Stimulated activated CD8-positive, alpha-beta memory T cell treated with anti-CD3 and anti-CD28 coated beads, Interleukin-7, amount 100 ng/mL, for 48 hours (primary cell): Measurements from ENCODE around the gene TMCC3.
A peak's percentile ranks its signal among the peaks of the same experiment; 100 is the strongest.
"Not testable (repeated sequence)": the region's sequence is repeated elsewhere in the genome, so short reads cannot be mapped to it uniquely, and the experiment has no call there.

ENCODE experiments used
- DNase-seq, 2 donors: peaks; one replicate each; pipeline ENCODE4 v3.0.0-alpha.2; 2020; ENCODE audit warnings: low read depth in 1 of 2; ENCODE audit errors: extremely low read depth in 1 of 2

The TMCC3 gene

DNA sequence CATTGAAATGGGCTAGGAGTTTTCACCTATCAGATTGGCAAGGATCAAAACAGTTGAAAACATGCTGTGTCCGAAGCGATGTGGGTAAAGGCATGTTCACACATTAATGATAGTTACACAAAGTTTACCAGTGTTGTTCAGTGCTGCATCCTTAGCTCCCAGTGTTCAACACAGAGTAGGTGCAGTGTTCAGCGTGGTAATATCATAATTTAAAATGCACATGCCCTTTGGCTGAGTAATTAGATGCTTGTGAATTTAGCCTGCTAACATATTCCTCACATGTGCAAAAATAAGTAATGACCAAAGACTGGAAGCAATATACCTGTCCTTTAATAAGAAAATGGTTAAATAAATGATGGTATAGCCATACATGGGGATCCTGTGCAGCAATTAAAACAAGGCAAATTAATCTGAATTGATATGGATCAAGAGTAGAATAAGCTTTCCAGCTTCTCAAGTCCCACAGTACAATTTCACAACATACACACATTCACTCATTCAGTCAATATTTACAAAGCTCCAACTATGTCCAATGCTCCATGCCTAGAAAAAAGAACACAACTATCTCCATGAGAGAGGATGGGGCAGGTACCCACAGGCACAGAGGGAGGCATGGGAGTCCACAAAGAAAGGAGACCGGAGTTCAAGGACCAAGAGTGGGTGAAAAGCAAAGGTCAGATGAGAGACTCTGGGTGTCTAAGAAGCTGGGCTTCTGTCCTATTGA, 12.8 kb downstream of the TMCC3 start:
- no peak for DNase-seq

DNA sequence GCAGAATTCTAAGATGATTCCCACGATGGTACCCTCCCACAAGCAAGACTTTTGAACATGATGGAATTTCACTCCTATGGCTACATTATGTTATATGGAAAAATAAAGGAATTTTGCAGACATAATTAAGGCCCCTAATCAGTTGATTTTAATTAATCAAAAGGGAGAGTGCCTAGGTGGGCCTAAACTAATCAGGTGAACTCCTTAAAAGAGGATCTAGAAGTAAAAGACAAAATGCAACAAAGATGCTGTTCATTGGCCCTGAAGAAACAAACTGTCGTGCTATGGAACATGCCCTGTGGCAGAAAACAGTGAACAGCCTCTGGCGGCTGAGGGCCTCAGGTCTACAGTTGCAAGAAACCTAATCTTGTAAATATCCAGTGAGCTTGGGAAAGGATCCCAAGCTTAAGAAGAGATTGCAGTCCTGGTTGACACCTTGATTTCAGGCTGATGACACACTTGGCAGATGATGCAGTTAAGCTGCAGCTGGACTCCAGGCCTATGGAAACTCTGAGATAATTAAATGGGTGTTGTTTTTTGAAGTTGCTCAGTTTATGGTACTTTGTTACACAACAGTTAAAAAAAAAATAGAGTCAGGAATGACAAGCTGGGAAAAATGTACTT, 13.8 kb downstream of the TMCC3 start:
- no peak for DNase-seq

DNA sequence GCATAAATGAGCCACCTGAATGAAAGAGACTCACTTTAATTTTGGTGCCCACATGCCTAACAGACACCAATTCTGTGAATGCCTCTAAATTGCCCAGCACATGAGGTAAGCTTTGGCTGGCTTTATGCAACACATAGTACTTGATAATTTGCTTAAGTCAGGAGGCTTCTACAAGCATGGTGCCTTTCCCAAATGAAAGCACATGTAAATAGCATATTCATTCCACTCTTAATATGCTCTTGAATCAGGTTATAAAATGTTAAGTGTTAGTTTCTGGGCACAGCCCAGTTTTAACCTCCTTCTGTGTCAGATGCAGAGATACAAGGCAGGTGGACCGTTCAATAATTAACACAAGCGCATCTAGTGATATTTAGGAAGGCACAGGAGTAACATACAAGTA, 15.6 kb downstream of the TMCC3 start:
- no peak for DNase-seq

DNA sequence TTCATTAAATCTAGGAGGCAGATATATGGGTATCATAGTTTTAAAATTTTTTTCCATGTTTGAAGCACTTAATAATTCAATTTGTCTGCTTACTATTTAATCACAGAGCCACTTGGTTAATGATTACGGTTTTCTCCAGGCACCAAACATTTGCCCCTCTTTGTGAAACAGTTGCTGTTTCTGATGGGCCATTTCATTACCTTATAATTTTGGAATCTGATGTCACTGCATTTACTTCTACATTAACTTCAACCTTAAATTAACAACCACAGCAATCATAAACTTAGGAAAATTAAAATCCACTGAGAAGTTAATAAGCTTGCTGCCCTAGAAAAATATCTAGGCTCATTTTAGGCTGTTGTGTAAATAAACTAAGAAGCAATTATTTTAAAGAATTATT, 17.0 kb downstream of the TMCC3 start:
- DNase-seq: no peak

DNA sequence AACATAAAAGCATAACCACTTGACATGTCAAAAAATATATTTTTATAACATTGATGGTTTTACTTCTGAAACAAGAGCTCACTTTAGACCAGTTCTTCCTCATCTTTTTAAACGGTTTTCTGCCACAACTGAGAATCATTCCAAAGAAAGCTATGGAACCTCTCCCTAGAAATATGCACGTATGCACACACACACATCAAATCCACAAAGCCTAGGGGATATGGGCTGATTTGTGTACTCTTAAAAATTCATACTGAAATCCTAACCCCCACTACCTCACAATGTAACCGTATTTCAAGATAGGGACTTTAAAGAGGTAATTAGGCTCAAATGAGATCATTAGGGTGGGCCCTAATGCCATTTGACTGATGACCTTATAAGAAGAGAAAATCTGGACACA, 19.3 kb downstream of the TMCC3 start:
- DNase-seq: no peak

DNA sequence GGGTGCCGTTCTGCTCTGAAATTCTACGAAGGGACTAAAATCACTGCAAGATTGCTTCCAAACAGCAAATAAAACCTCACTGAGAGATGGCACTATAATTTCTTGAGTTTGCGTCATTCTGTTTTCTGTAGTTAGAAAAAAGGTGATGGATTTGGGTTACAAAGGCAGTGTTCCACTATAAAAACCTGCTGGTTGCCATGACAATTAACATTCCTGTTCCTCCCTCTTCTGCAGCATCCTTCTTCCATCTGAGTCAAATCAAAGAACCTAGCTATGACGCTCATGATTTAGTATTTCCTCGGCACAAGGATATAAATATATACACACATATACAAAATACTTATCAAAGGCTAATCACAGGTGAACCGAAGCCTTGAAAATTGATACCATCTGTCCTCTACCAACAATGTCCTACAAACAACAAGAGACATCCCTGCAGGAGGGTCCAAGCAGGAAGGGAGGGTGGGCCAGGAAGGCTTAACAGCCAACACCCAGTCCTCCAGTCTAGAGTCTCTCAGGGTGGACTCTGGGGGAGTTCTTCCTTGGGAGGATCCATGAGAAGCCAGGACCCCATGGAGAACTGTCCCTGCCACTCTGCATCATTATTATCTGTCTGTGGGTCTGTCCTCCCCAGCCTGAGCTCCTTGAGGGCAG, 21.4 kb downstream of the TMCC3 start:
- no peak for DNase-seq

DNA sequence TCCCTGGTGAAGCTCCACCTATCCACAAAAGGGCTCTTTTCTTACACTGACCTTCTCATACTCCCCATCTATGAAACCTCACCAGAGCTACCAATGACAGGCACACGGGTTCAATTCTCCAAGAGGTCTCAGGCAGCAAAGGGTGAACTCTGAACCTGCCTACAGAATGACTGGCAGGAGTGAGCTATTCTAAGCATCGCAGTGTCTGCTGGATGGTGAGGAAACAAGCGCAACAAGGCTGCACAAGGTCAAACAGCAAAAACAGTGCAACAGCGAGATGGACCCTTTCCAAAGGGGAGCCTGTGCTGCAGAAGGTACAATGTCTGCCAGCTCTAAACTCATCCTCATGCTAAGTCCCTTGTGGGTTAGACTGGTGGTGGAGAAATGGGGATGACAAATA, 22.0 kb downstream of the TMCC3 start:
- DNase-seq: no peak

DNA sequence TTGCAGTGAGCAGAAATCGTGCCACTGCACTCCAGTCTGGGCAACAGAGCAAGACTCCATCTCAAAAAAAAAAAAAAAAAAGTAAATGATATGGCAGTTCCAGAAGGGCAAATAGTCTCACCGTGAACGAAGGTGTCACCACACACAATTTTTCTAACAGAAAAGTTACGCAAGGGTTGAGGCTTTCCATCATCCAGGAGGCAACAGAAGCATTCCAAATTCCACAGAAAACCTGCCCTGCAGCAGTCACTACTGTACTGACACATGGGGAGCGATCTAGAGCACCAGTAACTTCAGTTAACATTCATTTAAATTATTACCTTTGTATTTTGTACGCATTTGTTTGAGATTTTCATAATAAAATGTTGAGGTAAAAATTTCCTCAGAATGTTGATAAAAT, 24.8 kb downstream of the TMCC3 start:
- no peak for DNase-seq

DNA sequence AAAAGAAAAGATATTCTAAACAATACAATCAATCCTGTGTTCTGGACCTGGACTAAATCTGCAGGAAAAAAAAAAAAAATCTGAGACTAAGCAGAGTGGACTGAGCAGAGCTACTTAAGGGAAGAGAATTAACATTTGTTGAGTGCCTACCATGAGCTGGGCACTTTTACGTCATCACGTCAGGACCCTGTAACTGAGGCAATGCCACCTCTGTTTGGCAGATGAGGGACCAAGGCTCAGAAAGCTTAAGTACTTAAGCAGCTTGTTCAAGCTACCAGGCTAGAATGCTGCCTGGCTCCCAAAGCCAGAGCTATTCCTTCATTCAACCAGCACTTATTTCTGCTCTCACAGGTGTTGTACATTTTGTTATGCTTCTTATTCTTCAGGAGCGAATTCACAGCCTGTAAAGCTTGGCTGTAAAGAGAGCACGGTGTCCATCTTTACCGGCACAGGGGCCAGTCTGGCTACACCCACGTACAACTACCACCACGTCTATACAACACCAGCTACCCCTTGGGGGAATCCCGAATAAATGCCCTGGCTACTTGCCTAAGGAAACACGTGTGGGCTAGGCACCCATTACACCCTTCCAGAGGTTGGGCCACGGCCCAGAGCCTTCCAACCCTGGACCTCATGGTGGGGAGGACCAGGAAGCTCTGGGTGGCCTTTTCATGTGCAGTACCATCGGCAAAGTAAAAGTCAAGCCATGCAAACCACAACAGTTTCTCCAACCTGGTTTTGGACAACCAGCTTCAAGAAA, 27.0 kb downstream of the TMCC3 start:
- DNase-seq: no peak

DNA sequence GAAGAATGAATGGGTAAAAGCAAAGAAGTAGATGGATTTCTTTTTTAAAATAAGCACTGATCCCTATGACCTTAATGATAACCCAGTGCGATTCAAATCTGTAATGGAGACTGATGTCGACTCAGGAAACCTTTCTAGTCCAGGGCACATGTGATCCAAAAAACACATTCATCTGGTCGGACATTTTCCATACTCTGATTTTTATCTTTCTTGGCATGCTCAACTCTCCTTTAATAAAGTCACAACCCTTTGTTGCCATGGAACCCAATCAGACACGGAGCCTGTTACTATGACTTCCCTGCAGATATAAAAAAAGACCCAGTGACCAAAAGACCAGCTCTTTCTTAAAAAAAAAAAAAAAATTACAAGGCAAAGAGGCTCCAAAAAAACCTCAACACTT, 27.9 kb downstream of the TMCC3 start:
- no peak for DNase-seq

DNA sequence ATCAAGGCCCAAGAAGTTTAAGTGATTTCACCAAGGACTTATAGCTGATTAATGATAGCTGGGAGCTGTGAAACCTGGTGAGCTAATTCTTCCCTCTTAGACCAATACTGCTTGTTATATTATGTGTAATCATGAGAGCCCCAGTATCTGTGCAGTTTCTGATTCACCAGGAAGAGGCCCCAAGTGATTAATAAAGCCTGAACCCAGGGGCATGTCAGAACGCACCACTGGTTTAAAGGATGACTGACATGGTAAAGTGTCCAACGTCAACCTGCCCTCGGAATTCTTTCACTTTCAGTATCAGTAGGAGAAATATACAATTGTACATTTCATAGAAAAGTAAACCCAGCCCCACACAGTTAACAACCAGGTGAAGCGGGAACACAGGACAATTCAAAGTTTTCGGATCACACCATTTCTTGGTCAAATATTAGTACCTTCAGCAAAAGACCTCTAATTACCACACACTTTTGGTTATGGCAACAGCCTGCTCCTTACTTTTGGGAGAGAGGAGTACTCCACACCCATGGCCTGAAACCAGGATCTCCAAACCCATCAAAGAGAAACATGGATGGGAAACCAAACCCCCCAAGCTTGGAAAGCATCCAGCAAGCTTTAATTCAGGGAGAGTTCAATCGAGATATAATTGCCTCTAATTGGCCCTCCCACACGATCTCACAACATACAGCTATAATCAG, 28.5 kb downstream of the TMCC3 start:
- DNase-seq: peak in 1 of 2 donors; percentile 46

DNA sequence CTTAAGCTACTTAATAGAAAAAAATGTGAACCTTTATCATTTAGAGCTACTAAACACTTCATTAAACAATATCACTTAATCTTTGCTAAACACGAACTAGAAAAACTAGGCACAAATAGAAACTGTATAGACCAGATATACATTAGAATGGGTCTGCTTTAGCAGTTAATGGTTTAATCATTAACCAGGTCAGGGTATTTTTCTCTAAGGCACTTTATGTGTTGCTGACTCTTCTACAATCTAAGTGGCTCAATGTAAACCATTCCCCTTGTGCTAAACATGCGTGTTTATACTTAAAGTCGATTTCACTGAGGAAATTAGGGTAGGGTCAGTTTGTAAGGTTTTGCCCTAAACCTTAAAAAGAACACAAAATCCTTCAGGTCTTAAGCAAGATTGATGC, 29.7 kb downstream of the TMCC3 start:
- DNase-seq: no peak

DNA sequence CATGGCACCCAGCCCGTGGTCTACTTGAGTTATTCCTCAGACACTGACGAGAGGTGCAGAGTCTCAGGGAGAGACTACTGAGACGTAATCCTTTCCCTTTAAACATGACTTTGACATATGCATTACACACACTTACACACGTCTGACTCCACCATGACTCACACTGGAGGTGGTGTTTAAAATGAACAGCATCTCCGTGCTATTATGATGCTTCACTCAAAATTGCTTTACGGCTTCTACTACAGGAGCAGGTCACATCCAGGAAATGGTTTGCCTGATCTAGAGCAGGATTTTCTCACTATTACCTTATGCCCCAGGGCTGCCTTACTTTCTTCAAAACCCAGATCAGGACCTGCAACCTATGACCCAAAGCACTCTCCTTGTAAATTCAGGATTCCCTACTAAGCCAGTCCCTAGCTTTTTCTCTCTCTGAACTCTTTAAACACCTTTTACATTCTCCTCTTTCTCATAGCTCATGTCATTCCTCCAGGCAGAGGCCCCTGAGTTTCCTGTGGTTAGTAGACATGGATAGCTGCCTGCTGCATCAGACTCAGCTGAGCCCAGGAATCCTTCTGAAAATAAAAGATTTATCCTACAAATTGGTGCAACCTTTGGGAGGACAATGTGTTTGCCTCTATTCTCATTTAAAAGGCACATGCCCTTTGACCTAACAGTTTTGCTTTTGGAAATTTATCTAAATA, 31.2 kb downstream of the TMCC3 start:
- peak in 1 of 2 donors; percentile 39 for DNase-seq

DNA sequence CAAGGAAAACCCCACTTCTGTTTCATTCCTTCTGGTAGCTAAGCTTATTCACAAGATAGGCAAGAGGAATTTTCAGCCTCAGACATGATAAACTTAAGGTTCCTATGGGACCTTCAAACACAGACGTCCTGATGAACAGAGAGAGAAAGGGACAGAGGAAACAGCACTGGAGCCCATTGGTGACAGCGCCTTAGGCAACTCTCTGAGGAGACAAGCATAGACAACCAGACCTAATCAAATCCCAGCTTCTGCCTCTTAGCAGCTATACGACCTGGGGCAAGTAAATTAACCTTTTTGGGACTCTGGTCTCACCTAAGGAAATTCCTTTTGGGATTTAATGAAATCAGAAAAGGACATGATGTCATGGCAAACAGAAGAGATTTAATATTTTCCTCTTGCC, 33.3 kb downstream of the TMCC3 start:
- DNase-seq: no peak

DNA sequence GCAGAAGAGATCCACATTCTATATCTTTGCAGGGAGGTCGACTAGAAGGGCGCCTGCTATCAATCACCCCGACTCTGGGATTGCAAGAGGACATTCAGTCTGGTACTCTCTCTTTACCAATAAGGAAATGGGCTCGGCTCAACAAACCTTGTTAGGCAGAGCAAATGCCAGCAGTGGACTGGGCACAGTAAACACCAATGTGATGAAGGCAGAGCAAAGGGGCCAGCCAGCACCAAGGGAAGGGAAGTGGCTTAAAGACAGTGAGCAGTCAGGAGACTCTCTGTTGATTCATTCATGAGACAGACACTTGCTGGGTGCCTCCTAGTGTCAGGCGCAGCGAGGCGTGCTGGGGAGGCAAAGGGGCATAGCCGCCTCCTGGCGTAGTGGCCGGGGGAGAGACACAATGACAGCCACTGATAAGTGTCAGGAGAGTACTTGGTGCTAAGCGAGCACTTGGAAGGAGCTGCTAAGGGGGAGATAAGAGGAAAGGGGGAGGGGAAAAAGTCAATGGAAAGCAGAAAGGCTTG, 34.1 kb downstream of the TMCC3 start:
- DNase-seq: no peak

DNA sequence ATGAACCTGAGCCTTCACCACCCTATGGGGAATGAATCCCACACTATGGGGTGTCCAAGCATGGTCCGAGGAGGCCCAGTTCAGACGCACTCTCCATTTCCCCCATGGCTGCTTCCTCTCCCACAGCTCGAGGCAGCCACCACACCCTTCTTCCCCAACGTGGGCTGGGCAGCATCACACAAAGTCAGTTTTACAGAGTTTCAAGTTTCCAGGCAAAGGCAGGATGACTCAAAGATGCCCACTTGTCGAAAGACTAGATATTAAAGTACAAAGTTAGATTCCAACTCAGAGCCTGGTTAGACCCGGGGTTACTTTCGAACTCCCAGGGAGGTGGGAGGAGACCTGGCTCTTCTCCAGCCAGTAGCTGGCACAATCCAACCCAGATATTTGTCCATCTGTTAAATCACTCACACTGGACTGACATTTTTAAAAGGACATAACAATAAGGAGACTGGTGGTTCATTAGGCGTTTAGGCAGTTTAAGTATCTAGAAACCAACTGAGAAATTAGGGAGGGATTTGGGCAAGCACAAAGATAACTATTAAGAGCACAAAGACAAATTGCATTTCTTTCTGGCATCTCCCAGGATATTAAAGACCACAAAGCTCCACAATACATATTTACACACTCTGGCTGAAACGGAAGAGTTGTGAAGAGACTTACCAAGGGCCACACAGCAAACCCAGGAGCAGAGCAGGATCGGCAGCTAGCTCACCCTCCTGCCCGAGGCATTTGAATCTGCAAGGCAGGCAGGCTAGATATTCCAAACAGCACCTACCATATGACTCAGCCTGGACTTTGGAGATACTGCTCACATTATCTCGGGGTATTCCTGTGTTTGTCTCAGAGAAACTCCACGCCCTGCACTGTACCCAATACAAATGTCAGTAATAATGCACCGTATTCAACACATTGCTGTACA, 34.8 kb downstream of the TMCC3 start:
- DNase-seq: no peak

DNA sequence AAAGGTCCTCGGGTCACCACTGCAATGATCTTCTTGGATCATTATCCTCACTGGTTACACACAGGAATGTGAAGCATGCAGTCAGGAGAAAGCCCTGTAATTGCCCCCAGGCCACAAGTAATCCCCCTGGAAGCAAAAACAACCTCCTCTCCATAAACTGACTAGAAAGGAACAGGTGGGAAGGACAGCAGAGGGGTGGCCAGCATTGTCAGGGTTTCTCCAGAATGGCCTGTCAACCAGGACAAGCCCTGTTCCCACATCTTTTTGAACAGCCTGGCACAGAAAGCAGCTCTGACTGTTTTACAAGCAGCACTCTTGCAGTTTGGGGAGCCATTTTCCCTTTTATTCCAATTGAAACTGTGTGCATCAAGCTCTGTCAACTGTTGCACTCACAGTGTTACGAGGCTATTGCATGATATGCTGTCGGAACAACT, 36.1 kb downstream of the TMCC3 start:
- DNase-seq: no peak

DNA sequence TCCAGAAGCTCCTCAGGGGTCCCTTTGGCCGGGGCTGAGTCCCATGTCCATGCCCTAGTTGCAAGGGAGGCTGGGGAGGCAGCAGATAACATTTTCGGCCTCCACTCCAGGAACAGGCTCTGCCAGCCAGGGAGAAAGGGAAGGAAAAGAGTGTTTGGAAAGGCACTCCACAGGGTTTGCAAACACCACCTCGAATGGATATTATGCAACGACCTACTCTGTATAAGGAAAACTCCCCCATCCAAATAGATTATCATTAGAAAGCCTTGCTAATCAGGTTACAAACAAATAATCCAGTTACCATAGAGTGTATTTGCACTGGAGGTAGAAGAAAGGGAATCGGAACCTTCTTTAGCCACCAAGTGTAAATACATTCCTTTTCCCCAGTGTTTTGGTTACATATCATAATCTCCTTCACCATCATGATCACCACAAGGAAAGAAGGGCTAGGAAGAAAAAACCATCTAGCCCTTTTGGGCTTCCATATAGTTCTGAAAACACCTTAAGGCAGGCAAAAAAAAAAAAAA, 40.4 kb downstream of the TMCC3 start:
- no peak for DNase-seq

DNA sequence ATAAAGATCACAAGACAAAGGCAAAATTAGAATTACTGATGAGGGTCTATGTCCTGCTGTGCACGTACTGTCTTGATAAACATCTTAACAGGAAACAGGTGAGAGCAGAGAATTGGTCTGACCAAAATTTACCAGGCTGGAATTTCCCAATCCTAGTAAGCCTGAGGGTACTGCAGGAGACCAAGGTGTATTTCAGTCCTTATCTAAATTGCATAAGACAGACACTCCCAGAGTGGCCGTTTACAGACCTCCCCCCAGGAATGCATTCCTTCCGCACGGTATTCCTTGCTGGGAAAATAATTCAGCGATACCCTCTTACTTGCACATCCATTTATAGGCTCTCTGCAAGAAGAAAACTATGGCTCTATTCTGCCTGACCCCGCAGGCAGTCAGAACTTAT, 43.5 kb downstream of the TMCC3 start:
- DNase-seq: not testable (repeated sequence)
